Activated CD4-positive, alpha-beta T cell treated with anti-CD3 and anti-CD28 coated beads, Interleukin-2, amount 50 U/mL, for 4 hours (primary cell): ENCODE data around the gene MUS81.

Experiments
- DNase-seq, 2 experiments: peaks; one replicate each; pipeline ENCODE4 v3.0.0-alpha.2; 2020

The MUS81 gene

DNA sequence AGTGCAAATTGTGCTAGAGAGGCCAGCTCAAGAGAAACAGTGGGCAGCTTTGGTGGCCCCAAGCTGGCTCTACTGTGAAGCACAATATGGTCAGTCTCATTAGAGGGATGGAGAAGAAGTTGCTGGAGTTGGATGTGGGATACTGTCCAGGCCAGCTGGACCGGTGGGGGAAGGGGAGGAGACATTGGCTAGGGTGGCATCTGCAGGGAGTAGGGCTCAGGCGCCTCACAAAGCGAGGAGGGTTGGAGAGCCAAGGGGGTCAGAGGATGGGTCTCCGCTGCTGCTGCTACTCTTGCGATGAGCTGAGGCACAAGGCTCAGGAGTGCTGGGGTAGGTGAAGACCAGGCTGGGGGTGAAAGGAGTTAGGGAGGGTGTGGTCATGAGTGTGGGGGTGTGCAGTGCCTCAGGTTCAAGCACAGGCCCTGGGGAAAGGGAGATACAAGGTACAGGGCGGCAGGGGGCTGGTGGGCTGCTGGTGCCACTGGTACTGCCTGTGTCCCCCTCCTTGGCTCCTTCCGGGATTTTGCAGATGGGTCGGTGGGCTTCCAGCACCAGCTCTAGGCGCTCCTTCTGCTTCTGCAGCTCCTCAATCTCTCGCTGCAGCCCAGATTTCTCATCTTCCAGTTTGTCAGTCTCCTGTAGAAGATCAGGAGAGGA is 32.6 kb downstream of the MUS81 start:
- no peak for DNase-seq

- no peak for DNase-seq
These were observed 33.9 kb downstream of the MUS81 start for GRCh38 chr11:65894034-65894591.

DNA sequence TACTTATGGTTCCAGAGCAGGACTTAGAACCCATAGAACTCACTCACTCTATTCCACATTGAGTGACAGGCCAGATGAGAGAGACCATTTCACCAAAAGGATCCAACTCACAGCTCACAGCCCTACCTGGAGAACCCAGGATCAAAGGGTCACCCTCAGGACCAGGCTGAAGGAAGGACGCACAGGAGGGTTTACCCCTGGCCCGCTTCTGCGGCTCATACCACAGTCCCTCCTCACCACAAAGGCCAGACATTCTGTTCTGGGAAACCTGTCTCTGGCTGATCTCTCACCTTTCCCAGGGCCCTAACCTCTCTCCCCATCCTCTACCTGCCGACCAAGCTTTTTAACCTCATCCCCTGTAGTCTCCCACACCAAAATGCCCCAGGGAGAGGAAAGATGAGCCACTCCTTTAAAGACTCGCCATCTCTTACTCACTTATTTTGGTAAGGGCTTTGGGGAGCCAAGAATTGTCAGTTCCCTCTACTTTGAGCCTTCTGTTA is 35.3 kb downstream of the MUS81 start:
- DNase-seq = no peak

- DNase-seq = no peak
These were observed 36.1 kb downstream of the MUS81 start for GRCh38 chr11:65896034-65896999.

DNA sequence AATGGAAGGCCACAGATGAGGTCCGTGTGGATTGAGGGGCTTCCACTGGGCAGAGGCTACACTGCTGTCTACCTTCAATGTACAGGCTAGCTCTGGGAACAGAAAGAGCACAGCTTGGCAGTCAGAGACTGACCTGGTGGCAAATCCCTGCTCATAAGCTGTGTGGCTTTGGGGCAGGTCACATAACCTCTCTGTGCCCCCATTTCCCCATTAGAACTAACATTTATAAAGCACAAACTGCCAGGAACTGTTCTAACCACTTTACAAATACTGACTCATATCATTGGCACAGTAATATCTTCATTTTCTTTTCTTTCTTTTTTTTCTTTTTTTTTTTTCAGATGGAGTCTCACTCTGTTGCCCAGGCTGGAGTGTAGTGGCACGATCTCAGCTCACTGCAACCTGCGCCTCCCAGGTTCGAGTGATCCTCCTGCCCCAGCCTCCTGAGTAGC is 36.8 kb downstream of the MUS81 start:
- DNase-seq = no peak

GRCh38 chr11:65898656-65899355 is 38.6 kb downstream of the MUS81 start:
- no peak for DNase-seq

- peak; percentile 60 to 73 for DNase-seq
These were observed 39.3 kb downstream of the MUS81 start for GRCh38 chr11:65899356-65900124.

DNA sequence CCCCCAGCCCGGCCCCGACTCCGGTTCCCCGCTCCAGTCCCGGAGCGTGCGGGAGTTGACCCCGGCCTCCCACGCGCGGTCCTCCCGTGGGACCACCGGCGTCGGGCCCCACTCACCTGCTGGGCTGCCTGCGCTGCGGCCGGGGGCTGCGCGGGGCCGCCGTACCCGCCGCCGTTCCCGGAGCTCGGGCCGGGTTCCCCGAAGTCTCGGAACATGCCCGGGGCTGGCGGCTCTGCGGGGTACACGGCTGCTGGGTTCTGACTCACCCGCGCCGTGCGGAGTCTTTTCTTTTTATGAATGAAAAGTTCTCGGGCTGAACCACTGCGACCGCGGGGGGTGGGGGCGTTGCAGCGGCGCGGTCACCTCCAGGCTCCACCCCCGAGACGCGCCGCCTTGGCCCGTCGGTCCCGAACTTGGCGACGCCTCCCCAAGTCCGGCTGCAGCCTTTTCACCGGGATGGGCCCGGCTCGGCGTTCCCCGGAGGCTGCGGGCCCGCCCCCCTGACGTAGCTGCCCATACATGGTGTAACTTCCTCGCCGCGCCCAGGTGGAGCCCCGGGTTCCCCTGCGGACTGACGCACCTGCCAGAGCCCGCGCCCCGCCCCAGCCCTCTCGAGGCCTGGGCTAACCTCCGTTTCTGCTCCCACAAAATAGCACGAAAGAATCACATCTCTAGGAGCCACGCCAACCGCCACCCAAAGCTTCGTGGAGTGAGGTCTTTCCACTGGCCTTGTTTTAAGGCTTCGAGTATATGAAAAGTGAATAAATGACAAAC is 40.1 kb downstream of the MUS81 start, which contains the start of gene FOSL1:
FOSL1 (minus strand) TSS at position 264 of the 774 bp plus-strand sequence; CDS start at position 215, 49 bp downstream.
- peak; percentile 92 to 97 for DNase-seq

DNA sequence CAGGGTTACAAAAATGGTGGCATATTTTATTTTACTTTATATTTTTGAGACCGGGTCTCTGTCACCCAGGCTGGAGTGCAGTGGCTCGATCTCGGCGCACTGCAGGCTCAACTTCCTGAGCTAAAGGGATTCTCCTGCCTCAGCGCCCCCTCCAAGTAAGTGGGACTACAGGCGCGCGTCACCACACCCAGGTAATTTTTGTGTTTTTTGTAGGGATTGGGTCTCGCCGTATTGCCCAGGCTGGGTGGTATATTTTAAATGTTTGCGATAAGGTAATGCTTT is 40.6 kb downstream of the MUS81 start:
- DNase-seq = no peak

- no peak for DNase-seq
These were observed 42.8 kb downstream of the MUS81 start for GRCh38 chr11:65903068-65903481.

DNA sequence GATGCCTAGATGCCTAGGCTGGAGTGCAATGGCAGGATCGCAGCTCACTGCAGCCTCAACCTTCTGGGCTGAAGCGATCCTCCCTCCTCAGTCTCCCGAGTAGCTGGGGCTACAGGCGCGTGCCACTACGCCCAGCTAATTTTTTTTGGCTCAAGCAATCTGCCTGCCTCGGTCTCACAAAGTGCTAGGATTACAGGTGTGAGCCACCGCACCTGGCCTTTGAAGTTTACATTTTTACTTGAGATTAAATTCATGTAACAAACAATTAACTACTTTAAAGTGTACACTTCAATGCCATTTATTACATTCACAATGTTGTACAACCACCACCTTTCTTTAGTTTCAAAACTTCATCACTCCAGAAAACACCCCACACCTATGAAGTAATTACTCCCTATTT is 43.5 kb downstream of the MUS81 start:
- no peak for DNase-seq

DNA sequence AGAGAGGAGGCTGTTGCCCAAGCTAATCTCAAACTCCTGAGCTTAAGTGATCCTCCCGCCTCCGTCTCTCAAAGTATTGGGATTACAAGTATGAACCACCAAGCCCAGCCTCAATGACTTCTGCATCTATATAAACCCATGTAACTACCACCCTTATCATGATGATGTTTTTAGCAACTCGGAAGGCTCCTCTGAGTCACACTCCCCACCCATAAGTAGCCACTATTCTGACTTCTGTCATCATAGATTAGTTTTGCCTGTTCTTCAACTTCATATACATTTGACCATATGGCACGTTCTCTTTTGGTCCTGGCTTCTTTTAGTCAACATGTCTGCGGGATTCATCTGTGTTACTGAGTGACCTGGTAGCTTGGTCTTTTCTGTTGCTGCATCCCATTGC is 46.4 kb downstream of the MUS81 start:
- DNase-seq = no peak

DNA sequence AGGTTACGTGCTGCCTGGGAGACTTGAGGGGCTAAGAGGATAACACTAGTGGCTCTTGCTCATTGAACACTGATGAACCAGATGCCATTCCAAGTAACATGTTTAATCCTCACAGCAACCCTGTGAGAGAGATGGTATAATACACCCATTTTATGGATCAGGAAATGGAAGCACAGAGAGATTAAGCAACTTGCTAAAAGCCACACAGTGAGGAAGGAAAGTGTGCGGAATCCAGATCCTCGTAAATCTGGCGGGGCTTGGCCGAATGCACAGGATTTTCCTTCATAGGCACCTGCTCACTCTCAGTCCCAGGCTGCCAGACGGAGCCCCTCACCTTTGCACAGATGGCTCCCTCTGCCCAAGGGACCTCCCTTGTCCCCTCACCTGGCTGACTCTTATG is 47.6 kb downstream of the MUS81 start:
- no peak for DNase-seq

GRCh38 chr11:65911682-65912568 is 51.7 kb downstream of the MUS81 start:
- DNase-seq = no peak

GRCh38 chr11:65912845-65913244 is 52.6 kb downstream of the MUS81 start:
- DNase-seq = no peak

DNA sequence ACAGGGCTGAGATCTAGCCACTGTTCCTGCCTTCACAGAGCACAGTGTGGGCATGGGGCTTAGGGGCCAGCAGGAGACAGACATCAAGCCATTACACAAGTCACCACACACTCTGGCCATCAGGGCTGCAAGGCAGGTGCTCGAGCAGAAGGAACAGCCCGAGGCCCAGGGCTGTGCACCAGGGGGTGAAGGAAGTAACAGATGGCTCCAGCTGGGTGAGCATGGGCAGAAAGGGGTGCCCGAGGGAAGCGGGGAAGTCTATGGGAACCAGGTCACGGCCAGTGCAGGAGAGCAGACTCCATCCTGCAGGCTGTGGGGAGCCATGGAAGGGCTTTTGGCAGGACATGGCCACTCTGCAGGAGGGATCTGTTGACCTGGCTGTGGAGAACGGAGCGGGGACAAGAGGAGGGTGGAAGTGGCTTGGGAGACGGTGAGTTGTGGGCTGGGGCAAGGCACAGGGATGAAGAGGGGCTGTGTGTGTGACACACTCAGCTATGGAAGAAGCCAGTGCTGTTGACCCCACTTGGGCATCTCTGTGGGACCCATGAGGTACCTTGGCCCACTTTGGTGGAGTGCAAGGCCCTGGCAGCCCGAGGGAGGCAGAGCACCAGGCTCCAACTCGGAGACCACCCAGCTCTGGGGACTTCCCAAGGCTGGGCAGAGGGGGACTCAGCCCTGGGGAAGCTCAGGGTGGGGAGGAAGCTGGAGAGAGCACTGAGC is 55.0 kb downstream of the MUS81 start:
- DNase-seq = no peak

DNA sequence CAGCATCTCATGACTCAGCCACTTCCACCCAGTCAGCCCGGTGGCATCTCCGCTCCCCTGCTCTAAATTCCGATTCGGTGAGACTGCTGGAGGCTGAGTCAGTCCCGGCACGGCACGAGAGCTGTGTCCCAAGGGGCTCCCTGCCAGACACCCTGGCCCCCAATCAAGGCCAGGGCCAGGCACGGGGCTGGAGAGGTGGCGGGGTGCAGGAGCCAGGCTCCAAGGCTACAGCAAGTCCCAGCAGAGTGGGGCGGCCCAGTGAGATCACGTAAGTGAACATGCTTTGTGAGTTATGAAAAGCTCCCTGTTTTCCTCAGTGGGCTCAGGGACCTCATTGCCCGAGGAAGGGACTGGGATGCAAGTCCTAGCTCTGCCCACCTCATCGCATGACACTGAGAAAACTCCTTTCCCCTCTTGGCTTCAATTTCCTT is 55.6 kb downstream of the MUS81 start:
- no peak for DNase-seq
